H1 (cell line): ENCODE results near the gene METRN. TPM values are rescaled to one million over a fixed set of nuclear protein-coding genes. Genes with fewer than 3 reads are reported as not detected.

Experiments
- CTCF ChIA-PET: fragments of 300-600 bp; sonication (Branson Sonifier 250); formaldehyde crosslinking; loops from one replicate; lab custom pipeline; 2021; ENCODE audit not compliant: partially characterized antibody; lab: Charles Lee
- POLR2A ChIA-PET: fragments of 300-600 bp; sonication (Branson Sonifier 250); formaldehyde crosslinking; loops from one replicate; lab custom pipeline; 2021; ENCODE audit warnings: inconsistent platforms; ENCODE audit not compliant: partially characterized antibody; lab: Charles Lee
- DNase-seq, 2 experiments: peaks; one replicate each; pipeline versions ENCODE4 v3.0.0 to v3.0.0-alpha.2; 2010 to 2022; ENCODE audit warnings: low spot score in 2 of 2, low read depth in 1 of 2, mixed read lengths in 1 of 2
- FAIRE-seq: peaks from 2 replicates; lab custom pipeline; 2011; peaks lifted over from hg19 to GRCh38; lab: Jason Lieb, UNC
- H2AFZ ChIP-seq: 2 replicates; pipeline ENCODE4 v1.8.1; 2012; ENCODE audit warnings: low read length, inconsistent platforms
- H2AK5ac ChIP-seq: 2 replicates; pipeline ENCODE4 v1.6.1; 2013; ENCODE audit warnings: low read depth, low read length
- H2BK120ac ChIP-seq: replicated peaks from 2 replicates; pipeline ENCODE3; 2013; ENCODE audit warnings: low read depth, low read length, inconsistent platforms
- H2BK12ac ChIP-seq: 2 replicates; pipeline ENCODE4 v1.6.1; 2013; ENCODE audit warnings: low read depth, low read length
- H2BK15ac ChIP-seq: 2 replicates; pipeline ENCODE4 v1.6.1; 2013; ENCODE audit warnings: low read length
- H2BK20ac ChIP-seq: 2 replicates; pipeline ENCODE4 v1.6.1; 2013; ENCODE audit warnings: low read length
- H2BK5ac ChIP-seq: 2 replicates; pipeline ENCODE4 v1.6.1; 2013; ENCODE audit warnings: low read depth, low read length
- H3K14ac ChIP-seq: 2 replicates; pipeline ENCODE4 v1.6.1; 2013; ENCODE audit warnings: inconsistent platforms; ENCODE audit not compliant: insufficient read length
- H3K18ac ChIP-seq: 2 replicates; pipeline ENCODE4 v1.6.1; 2013; ENCODE audit warnings: low read length; ENCODE audit errors: extremely low read depth
- H3K23ac ChIP-seq: 2 replicates; pipeline ENCODE4 v1.6.1; 2013; ENCODE audit warnings: inconsistent platforms; ENCODE audit not compliant: insufficient read length
- H3K23me2 ChIP-seq: 2 replicates; pipeline ENCODE4 v1.6.1; 2013; ENCODE audit warnings: low read depth, low read length
- H3K27ac ChIP-seq: 2 replicates; pipeline ENCODE4 v1.6.1; 2011; ENCODE audit warnings: low read depth, low read length, inconsistent platforms
- H3K27me3 ChIP-seq, 4 experiments: replicated peaks in 1 of 4; 1 replicate in 1 of 4; 2 replicates in 3 of 4; pipeline versions ENCODE4 v1.6.1 to v1.8.1; 2011 to 2013; ENCODE audit warnings: low read length in 3 of 4, mild to moderate bottlenecking in 3 of 4, inconsistent platforms in 2 of 4, mixed read lengths in 2 of 4, moderate library complexity in 1 of 4; ENCODE audit not compliant: control insufficient read depth in 3 of 4, insufficient read depth in 3 of 4; ENCODE audit errors: extremely low read depth in 1 of 4
- H3K36me3 ChIP-seq, 4 experiments: 2 replicates each; pipeline versions ENCODE4 v1.6.1 to v1.8.1; 2011 to 2013; ENCODE audit warnings: mild to moderate bottlenecking in 4 of 4, low read length in 3 of 4, moderate library complexity in 2 of 4, control low read depth in 1 of 4, inconsistent platforms in 1 of 4; ENCODE audit not compliant: insufficient read depth in 4 of 4, control insufficient read depth in 2 of 4
- H3K4ac ChIP-seq: replicated peaks from 2 replicates; pipeline ENCODE3; 2013; ENCODE audit warnings: low read length, low read depth, mixed read lengths, inconsistent platforms; ENCODE audit not compliant: insufficient read length
- H3K4me1 ChIP-seq, 4 experiments: replicated peaks in 1 of 4; 1 replicate in 1 of 4; 2 replicates in 3 of 4; pipeline versions ENCODE4 v1.6.1 to v1.8.1; 2011 to 2013; ENCODE audit warnings: low read length in 3 of 4, inconsistent platforms in 2 of 4, mixed read lengths in 1 of 4; ENCODE audit not compliant: insufficient read depth in 4 of 4, control insufficient read depth in 3 of 4
- H3K4me2 ChIP-seq, 2 experiments: 2 replicates each; pipeline versions ENCODE4 v1.6.1 to v1.8.1; 2011 to 2013; ENCODE audit warnings: low read depth in 2 of 2, low read length in 2 of 2, control low read depth in 1 of 2, inconsistent platforms in 1 of 2, mild to moderate bottlenecking in 1 of 2; ENCODE audit not compliant: insufficient read depth in 1 of 2
- H3K4me3 ChIP-seq, 4 experiments: fragments of 200-600, 300-600 bp in 1 of 4; sonication (generic), shearing (Covaris generic), sonication (Bioruptor Twin) in 1 of 4; 2 replicates each; pipeline versions ENCODE4 v1.5.1 to v1.8.1; 2011 to 2016; ENCODE audit warnings: low read length in 4 of 4, low read depth in 3 of 4, control low read depth in 2 of 4, inconsistent platforms in 2 of 4, mild to moderate bottlenecking in 2 of 4, mixed read lengths in 1 of 4, moderate library complexity in 1 of 4; ENCODE audit not compliant: insufficient read depth in 2 of 4; ENCODE audit errors: extremely low read depth in 1 of 4
- H3K56ac ChIP-seq: replicated peaks from 2 replicates; pipeline ENCODE3; 2013; ENCODE audit warnings: low read depth, mild to moderate bottlenecking, mixed read lengths, low read length, inconsistent platforms; ENCODE audit not compliant: insufficient read length
- H3K79me1 ChIP-seq: 2 replicates; pipeline ENCODE4 v1.6.1; 2013; ENCODE audit warnings: low read depth, low read length, control low read depth
- H3K79me2 ChIP-seq, 2 experiments: 2 replicates each; pipeline versions ENCODE4 v1.6.1 to v1.8.1; 2012 to 2013; ENCODE audit warnings: low read length in 2 of 2, mild to moderate bottlenecking in 2 of 2, inconsistent platforms in 1 of 2; ENCODE audit not compliant: insufficient read depth in 2 of 2, control insufficient read depth in 1 of 2
- H3K9ac ChIP-seq, 4 experiments: replicated peaks in 1 of 4; 1 replicate in 1 of 4; 2 replicates in 3 of 4; pipeline versions ENCODE4 v1.6.1 to v1.8.1; 2011 to 2013; ENCODE audit warnings: low read depth in 3 of 4, low read length in 3 of 4, control low read depth in 2 of 4, mild to moderate bottlenecking in 2 of 4, moderate library complexity in 2 of 4, inconsistent platforms in 1 of 4; ENCODE audit errors: extremely low read depth in 1 of 4
- H3K9me3 ChIP-seq, 2 experiments: 2 replicates each; pipeline versions ENCODE4 v1.6.1 to v1.8.1; 2012 to 2013; ENCODE audit warnings: mild to moderate bottlenecking in 2 of 2, moderate library complexity in 2 of 2, control low read depth in 1 of 2, inconsistent platforms in 1 of 2, low read depth in 1 of 2, low read length in 1 of 2, mixed read lengths in 1 of 2; ENCODE audit not compliant: insufficient read depth in 2 of 2
- H4K20me1 ChIP-seq, 2 experiments: replicated peaks in 1 of 2; 2 replicates each; pipeline versions ENCODE3 to v1.8.1; 2011 to 2013; ENCODE audit warnings: inconsistent platforms in 2 of 2, low read length in 2 of 2, mild to moderate bottlenecking in 1 of 2; ENCODE audit not compliant: insufficient read depth in 2 of 2, control insufficient read depth in 1 of 2
- H4K5ac ChIP-seq: 2 replicates; pipeline ENCODE4 v1.6.1; 2013; ENCODE audit warnings: low read length, low read depth, mixed read lengths, inconsistent platforms; ENCODE audit not compliant: insufficient read length
- H4K8ac ChIP-seq: 2 replicates; pipeline ENCODE4 v1.8.0; 2013; ENCODE audit warnings: mild to moderate bottlenecking, moderate library complexity, low read length, inconsistent platforms; ENCODE audit not compliant: insufficient read depth; ENCODE audit errors: extremely low read depth
- H4K91ac ChIP-seq: replicated peaks from 2 replicates; pipeline ENCODE3; 2013; ENCODE audit warnings: low read length, mixed read lengths, inconsistent platforms; ENCODE audit not compliant: insufficient read length
- CREB1 ChIP-seq: IDR thresholded peaks from 2 replicates; pipeline ENCODE4 v1.6.1; 2012; ENCODE audit warnings: inconsistent platforms
- GTF2F1 ChIP-seq: IDR thresholded peaks from 2 replicates; pipeline ENCODE4 v1.6.1; 2012; ENCODE audit warnings: low read depth, low read length, improper control_type of control experiment, borderline replicate concordance
- KDM5A ChIP-seq: fragments of 200-600 bp; IDR thresholded peaks from 2 replicates; pipeline ENCODE4 v1.7.1; 2012; ENCODE audit warnings: mild to moderate bottlenecking, low read length, inconsistent platforms, mixed read lengths
- RNF2 ChIP-seq: fragments of 200-900, 300-1000 bp; sonication (generic); IDR thresholded peaks from 2 replicates; pipeline ENCODE4 v1.7.1; 2016; ENCODE audit warnings: borderline replicate concordance, low read depth, mild to moderate bottlenecking, antibody characterized with exemption, low read length; ENCODE audit not compliant: poor library complexity, severe bottlenecking; ENCODE audit errors: missing control alignments
- SAP30 ChIP-seq: fragments of 300-600 bp; sonication (generic); IDR thresholded peaks from 2 replicates; pipeline ENCODE4 v1.7.1; 2012; ENCODE audit warnings: low read length, moderate library complexity, mild to moderate bottlenecking, inconsistent platforms; ENCODE audit not compliant: insufficient read depth, insufficient replicate concordance
- SIN3A ChIP-seq, 2 experiments: IDR thresholded peaks in 1 of 2; conservative IDR thresholded peaks in 1 of 2; 2 replicates each; pipeline ENCODE4 v1.6.1; 2011 to 2012; ENCODE audit warnings: low read length in 2 of 2, improper control_type of control experiment in 1 of 2, low read depth in 1 of 2, mild to moderate bottlenecking in 1 of 2
- SP1 ChIP-seq: IDR thresholded peaks from 2 replicates; pipeline ENCODE4 v1.6.1; 2011; ENCODE audit warnings: low read depth, low read length
- TBP ChIP-seq: IDR thresholded peaks from 2 replicates; pipeline ENCODE4 v1.6.1; 2011; ENCODE audit warnings: low read depth, low read length, improper control_type of control experiment
- YY1 ChIP-seq: IDR thresholded peaks from 2 replicates; pipeline ENCODE4 v1.6.1; 2011; ENCODE audit warnings: low read depth, mild to moderate bottlenecking, low read length
- WGBS, 2 experiments: shearing (Covaris generic) in 1 of 2; methylation state at CpG; one replicate each; pipeline versions ENCODE4 v1.1.6 to v1.1.7; 2013 to 2015; ENCODE audit warnings: low lambda C conversion rate in 2 of 2, mixed read lengths in 2 of 2, inconsistent platforms in 1 of 2, low coverage in 1 of 2, missing lambda C conversion rate in 1 of 2; ENCODE audit not compliant: insufficient replicate concordance in 2 of 2, insufficient coverage in 1 of 2, insufficient read length in 1 of 2; ENCODE audit errors: extremely low coverage in 1 of 2, missing lambda C conversion rate in 1 of 2; 5-methylcytosine and 5-hydroxymethylcytosine counted together
- polyA plus RNA-seq, 7 experiments: library from polyadenylated mRNA; depleted of rRNA in 3 of 7; stranded (reverse) in 5 of 7; unstranded in 2 of 7; fragments of >200 nt in 5 of 7; fragments of 200-250 nt in 2 of 7; gene quantifications; 1 replicate in 5 of 7; 2 replicates in 1 of 7; 4 replicates in 1 of 7; pipeline versions ENCODE4 v1.2.1 to v1.2.3, GENCODE V29; 2011 to 2013; ENCODE audit warnings: missing spikeins in 2 of 7, mixed read lengths in 2 of 7
- total RNA-seq: library from RNA; stranded (reverse); fragmentation: NEBNext Ultra II Directional; extraction: Animal tissue kit (Norgen Biotek cat#: 25700); gene quantifications from 2 replicates; pipeline ENCODE4 v1.2.1, GENCODE V29; 2021

The METRN gene
- total and polyA plus RNA-seq, 2 of the 8 experiments (the other 6 are each of a cell fraction or from before 2014, with no cell fraction given): 18.7 to 25.8 TPM

DNA sequence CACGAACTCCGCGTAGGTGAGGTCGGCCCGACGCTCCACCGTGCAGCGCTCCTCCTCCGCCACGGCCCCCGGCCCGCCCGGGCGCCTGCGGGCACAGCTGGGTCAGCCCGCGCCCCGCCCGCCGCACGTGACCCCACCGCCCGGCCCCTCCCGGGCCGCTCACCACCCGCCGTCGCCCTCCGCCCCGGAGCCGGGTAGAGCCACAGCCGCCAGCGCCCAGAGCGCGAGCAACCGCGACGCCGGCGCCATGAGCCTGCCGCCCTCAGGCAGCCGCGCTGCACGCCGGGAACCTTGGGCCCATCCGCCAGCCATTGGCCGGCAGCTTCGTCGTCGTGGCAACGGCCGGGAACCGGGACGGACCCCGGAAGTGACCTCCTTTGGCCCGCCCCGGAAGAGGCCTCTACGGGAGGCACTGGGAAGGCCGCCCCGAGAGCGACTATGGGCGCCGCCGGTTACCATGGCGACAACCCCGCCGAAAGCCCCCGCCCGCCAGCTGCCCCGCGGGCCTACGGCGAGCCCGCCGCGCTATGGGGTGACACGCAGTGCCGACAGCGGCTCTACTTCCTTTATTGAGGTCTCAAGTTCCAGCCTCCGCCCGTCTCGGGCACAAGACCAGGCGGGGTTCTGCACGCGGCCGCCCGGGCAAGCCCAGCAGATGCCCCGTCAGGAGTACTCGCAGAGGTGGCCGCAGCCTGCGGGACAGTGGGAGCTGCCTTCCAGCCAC lies 30.7 kb upstream of the METRN start, which contains the start of gene JMJD8:
TSS of gene JMJD8 (minus strand) at position 264 of the 724 bp plus-strand sequence. CDS start at position 249, 15 bp downstream.
- H3K27ac ChIP-seq: peak within 1 kb of the TSS; percentile 73
- peaks cover 7% of the 10 kb centered on the region for H3K79me1 ChIP-seq
- POLR2A ChIA-PET: interaction anchor here (0.6 to 13.3 kb wide), 18 partner anchors 9 to 456 kb away, joined by 3 to 214 read pairs (median 4); partner anchors contain the start of genes ANTKMT, CHTF18, HAGHL and METRN
- TF ChIP-seq SIN3A (conservative IDR thresholded peaks at IDR 0.05 in 1 of 2, IDR thresholded peaks at IDR 0.05 in 1 of 2; ENCODE audit: low read depth in 1 of 2, low read length in 2 of 2): peak in 1 of 2 experiments; percentile 96; a peak in 2 of 4 replicates
- TF ChIP-seq SAP30: no peak
- peak; percentile 80 for TF ChIP-seq CREB1
- no peak for TF ChIP-seq RNF2
- peak; percentile 14; the same call in 1 of the 2 replicates for TF ChIP-seq GTF2F1
- TF ChIP-seq SP1: peak; percentile 55; the same call in 1 of the 2 replicates
- 0 out of 2 replicates have a peak, but pooled peaks have one; percentile 42 for TF ChIP-seq KDM5A
- peak; percentile 89 for TF ChIP-seq YY1
- peak; percentile 80 for TF ChIP-seq TBP

More for the DNA sequence above, 30.7 kb upstream of the METRN start, which contains the start of gene JMJD8:
- Histone ChIP-seq H3K23me2 (peaks cover 13% of the 10 kb centered on the region; the same call in 1 of the 2 replicates), H3K27me3 (no peaks in the 10 kb centered on the region; a peak in 1 of 7 replicates), H3K56ac (peak within 1 kb of the TSS; percentile 46), H2BK120ac (no peak within 1 kb of the TSS), H3K14ac (no peak within 1 kb of the TSS), H3K4me3 (peak within 1 kb of the TSS; percentile 62 to 81 (median 74)), H3K18ac (peak within 1 kb of the TSS; percentile 78), H3K79me2 (peaks cover 0 to 12% of the 10 kb centered on the region in 2 experiments; a peak in 1 of 4 replicates), H2BK12ac (peak within 1 kb of the TSS; percentile 80; the same call in 1 of the 2 replicates), H2BK15ac (no peak within 1 kb of the TSS), H4K91ac (peak within 1 kb of the TSS; percentile 98), H2BK5ac (peak within 1 kb of the TSS; percentile 87; the same call in 1 of the 2 replicates), H4K8ac (peak within 1 kb of the TSS; percentile 80), H3K9me3 (no peaks in the 10 kb centered on the region), H4K5ac (peak within 1 kb of the TSS; percentile 60), H2AFZ (no peak within 1 kb of the TSS), H3K36me3 (peaks cover 4 to 28% (median 15%) of the 10 kb centered on the region in 4 experiments; a peak in 7 of 8 replicates), H3K23ac (no peak within 1 kb of the TSS), H3K4me2 (peak within 1 kb of the TSS; percentile 63 to 95), H3K4me1 (peaks cover 0 to 18% (median 13%) of the 10 kb centered on the region in 4 experiments; a peak in 5 of 7 replicates), H3K9ac (peak within 1 kb of the TSS; percentile 62 to 94 (median 76)), H2BK20ac (no peak within 1 kb of the TSS), H2AK5ac (no peak within 1 kb of the TSS; the same call in 1 of the 2 replicates), H3K4ac (peak within 1 kb of the TSS; percentile 91), H4K20me1 (peaks cover 4 to 35% of the 10 kb centered on the region in 2 experiments)
- CTCF ChIA-PET: interaction anchor here (1.2 kb wide), 2 partner anchors 17 to 36 kb away, joined by 4 to 5 read pairs; partner anchors contain the start of gene RHOT2
- WGBS, 2 experiments: 21% methylated on average over 41 of the region's 91 CpGs; no CpG with 5 or more reads in 1 of the 2 experiments
- FAIRE-seq: no peak
- peak; percentile 81 to 98 for DNase-seq
